CD14-positive monocyte (primary cell): Measurements from ENCODE around the gene LRRC28. TPM values are rescaled to one million over a fixed set of nuclear protein-coding genes. Genes with fewer than 3 reads are reported as not detected.

Experiments used
- DNase-seq, 3 donors: peaks; one replicate each; pipeline ENCODE4 v3.0.0-alpha.2; 2011 to 2022
- H2AFZ ChIP-seq: 2 replicates; pipeline ENCODE4 v1.6.0; 2012; ENCODE audit warnings: mild to moderate bottlenecking, low read depth, low read length, inconsistent platforms; ENCODE audit not compliant: insufficient read depth, poor library complexity, severe bottlenecking
- H3K27ac ChIP-seq, 2 donors: 1 replicate in 1 of 2; 2 replicates in 1 of 2; pipeline ENCODE4 v1.5.1; 2012 to 2013; ENCODE audit warnings: low read length in 2 of 2, control low read depth in 1 of 2, inconsistent platforms in 1 of 2, low read depth in 1 of 2, mild to moderate bottlenecking in 1 of 2
- H3K27me3 ChIP-seq, 2 donors: one replicate each; pipeline versions ENCODE4 v1.6.0 to v1.6.1; 2011 to 2013; ENCODE audit warnings: low read length in 2 of 2; ENCODE audit not compliant: control insufficient read depth in 2 of 2, insufficient read depth in 2 of 2
- H3K36me3 ChIP-seq, 2 donors: replicated peaks in 1 of 2; 1 replicate in 1 of 2; 2 replicates in 1 of 2; pipeline versions ENCODE4 v1.5.1 to v1.6.1; 2012 to 2013; ENCODE audit warnings: low read length in 2 of 2, control low read depth in 1 of 2, inconsistent platforms in 1 of 2, mild to moderate bottlenecking in 1 of 2; ENCODE audit not compliant: insufficient read depth in 2 of 2, control insufficient read depth in 1 of 2
- H3K4me1 ChIP-seq, 2 donors: 1 replicate in 1 of 2; 2 replicates in 1 of 2; pipeline versions ENCODE4 v1.5.1 to v1.6.1; 2012 to 2013; ENCODE audit warnings: low read length in 2 of 2, control low read depth in 1 of 2, inconsistent platforms in 1 of 2, mild to moderate bottlenecking in 1 of 2, moderate library complexity in 1 of 2; ENCODE audit not compliant: insufficient read depth in 2 of 2, control insufficient read depth in 1 of 2
- H3K4me2 ChIP-seq: replicated peaks from 2 replicates; pipeline ENCODE3; 2012; ENCODE audit warnings: low read length, moderate library complexity, mild to moderate bottlenecking; ENCODE audit not compliant: poor library complexity, severe bottlenecking; ENCODE audit errors: extremely low read depth
- H3K4me3 ChIP-seq, 3 experiments: fragments of 200-600 bp in 1 of 3; sonication (generic) in 1 of 3; replicated peaks in 1 of 3; 1 replicate in 2 of 3; 2 replicates in 1 of 3; pipeline ENCODE4 v1.5.1; 2011 to 2013; ENCODE audit warnings: low read length in 3 of 3, mild to moderate bottlenecking in 3 of 3, control low read depth in 2 of 3, low read depth in 2 of 3, inconsistent platforms in 1 of 3, moderate library complexity in 1 of 3
- H3K79me2 ChIP-seq: 2 replicates; pipeline ENCODE4 v1.6.0; 2012; ENCODE audit warnings: mild to moderate bottlenecking, control low read depth, inconsistent platforms, low read length, moderate library complexity; ENCODE audit not compliant: insufficient read depth
- H3K9ac ChIP-seq: 2 replicates; pipeline ENCODE4 v1.6.0; 2017; ENCODE audit warnings: low read length, mild to moderate bottlenecking; ENCODE audit not compliant: insufficient read depth, poor library complexity, severe bottlenecking
- H3K9me3 ChIP-seq, 2 donors: replicated peaks in 1 of 2; 1 replicate in 1 of 2; 2 replicates in 1 of 2; pipeline versions ENCODE4 v1.5.1 to v1.6.1; 2012 to 2013; ENCODE audit warnings: low read length in 2 of 2, control low read depth in 1 of 2; ENCODE audit not compliant: control insufficient read depth in 1 of 2, insufficient read depth in 1 of 2
- H4K20me1 ChIP-seq: 2 replicates; pipeline ENCODE4 v1.6.0; 2012; ENCODE audit warnings: mild to moderate bottlenecking, low read length, control low read depth, moderate library complexity; ENCODE audit not compliant: insufficient read depth
- H3K27ac Mint-ChIP-seq, 7 donors: one replicate each; pipeline ENCODE4 v1.8.0; 2020; ENCODE audit warnings: mild to moderate bottlenecking in 7 of 7, mixed read lengths in 7 of 7, moderate library complexity in 6 of 7, inconsistent platforms in 2 of 7
- H3K27me3 Mint-ChIP-seq, 3 donors: one replicate each; pipeline ENCODE4 v1.8.0; 2021 to 2022; ENCODE audit warnings: low read depth in 3 of 3, mild to moderate bottlenecking in 3 of 3, mixed read lengths in 3 of 3, moderate library complexity in 3 of 3, inconsistent platforms in 1 of 3
- H3K36me3 Mint-ChIP-seq, 2 donors: one replicate each; pipeline ENCODE4 v1.8.0; 2020; ENCODE audit warnings: mixed read lengths in 2 of 2, inconsistent platforms in 1 of 2, mild to moderate bottlenecking in 1 of 2
- H3K4me1 Mint-ChIP-seq: one replicate; pipeline ENCODE4 v1.8.0; 2020; ENCODE audit warnings: mild to moderate bottlenecking, mixed read lengths
- H3K4me3 Mint-ChIP-seq, 2 donors: one replicate each; pipeline ENCODE4 v1.8.0; 2020; ENCODE audit warnings: mild to moderate bottlenecking in 2 of 2, mixed read lengths in 2 of 2, moderate library complexity in 1 of 2
- H3K9me3 Mint-ChIP-seq, 7 donors: one replicate each; pipeline ENCODE4 v1.8.0; 2020 to 2022; ENCODE audit warnings: mixed read lengths in 7 of 7, mild to moderate bottlenecking in 6 of 7, moderate library complexity in 6 of 7, inconsistent platforms in 2 of 7
- CTCF ChIP-seq: fragments of 200-600 bp; IDR thresholded peaks from one replicate; pipeline ENCODE4 v1.8.0; 2022; ENCODE audit warnings: antibody characterized with exemption, mild to moderate bottlenecking
- WGBS: methylation state at CpG from one replicate; pipeline ENCODE4 v1.1.5; 2013; ENCODE audit warnings: missing lambda C conversion rate; ENCODE audit not compliant: insufficient coverage; 5-methylcytosine and 5-hydroxymethylcytosine counted together
- intact Hi-C, 2 donors: fragments of 100-400 bp; cut with micrococcal nuclease; formaldehyde crosslinking; loops; one replicate each; pipeline versions ENCODE4 v1.15.0 to v1.15.1; 2023
- polyA plus RNA-seq, 3 donors: library from polyadenylated mRNA; depleted of rRNA in 1 of 3; unstranded in 2 of 3; stranded (reverse) in 1 of 3; fragments of 300-500 nt in 2 of 3; fragments of >200 nt in 1 of 3; fragmentation: Illumina TruSeq in 2 of 3; gene quantifications; 1 replicate in 2 of 3; 2 replicates in 1 of 3; pipeline ENCODE4 v1.2.3, GENCODE V29; 2012 to 2021

LRRC28 gene
- polyA plus RNA-seq, 3 donors: 18.6 to 25.3 (median 19.8) TPM

GRCh38 chr15:99326235-99326634 is 75.0 kb downstream of the LRRC28 start:
- Histone ChIP-seq H3K36me3 (no peaks in the 10 kb centered on the region), H3K27ac (no peak overlapping the region), H3K4me3 (no peak overlapping the region), H3K4me1 (no peaks in the 10 kb centered on the region), H3K27me3 (no peaks in the 10 kb centered on the region), H2AFZ (no peak overlapping the region), H3K9ac (no peak overlapping the region), H3K4me2 (no peak overlapping the region), H3K79me2 (no peaks in the 10 kb centered on the region), H3K9me3 (no peaks in the 10 kb centered on the region), H4K20me1 (no peaks in the 10 kb centered on the region)
- Mint-ChIP-seq H3K36me3 (no peaks in the 10 kb centered on the region), H3K27ac (no peak overlapping the region), H3K9me3 (peaks cover 0 to 6% (median 0%) of the 10 kb centered on the region in 7 donors), H3K4me3 (no peak overlapping the region), H3K4me1 (no peaks in the 10 kb centered on the region), H3K27me3 (no peaks in the 10 kb centered on the region)
- no peak for DNase-seq
- no CpG with 5 or more reads among the region's 1 CpG for WGBS
- intact Hi-C loops: no loop called here
- TF ChIP-seq CTCF: no peak

GRCh38 chr15:99328106-99329072 is 77.1 kb downstream of the LRRC28 start:
- no peaks in the 10 kb centered on the region for H3K27me3 Mint-ChIP-seq
- H3K27me3 ChIP-seq: no peaks in the 10 kb centered on the region

More at GRCh38 chr15:99328106-99329072, 77.1 kb downstream of the LRRC28 start:
- no peak overlapping the region for H3K4me3 ChIP-seq
- peak overlapping the region in 1 of 7 donors; percentile 26 for H3K27ac Mint-ChIP-seq
- H3K9me3 ChIP-seq: no peaks in the 10 kb centered on the region
- H2AFZ ChIP-seq: no peak overlapping the region
- no peak overlapping the region for H3K27ac ChIP-seq
- H3K79me2 ChIP-seq: no peaks in the 10 kb centered on the region
- H3K36me3 ChIP-seq: no peaks in the 10 kb centered on the region
- peaks cover 0 to 6% (median 0%) of the 10 kb centered on the region in 7 donors for H3K9me3 Mint-ChIP-seq
- H3K9ac ChIP-seq: no peak overlapping the region
- no peak overlapping the region for H3K4me3 Mint-ChIP-seq
- no peak for DNase-seq
- no peak for TF ChIP-seq CTCF
- H3K4me1 Mint-ChIP-seq: no peaks in the 10 kb centered on the region
- intact Hi-C loops: no loop called here
- H4K20me1 ChIP-seq: no peaks in the 10 kb centered on the region
- H3K4me2 ChIP-seq: no peak overlapping the region
- 81% methylated on average over 4 of the region's 7 CpGs for WGBS
- no peaks in the 10 kb centered on the region for H3K4me1 ChIP-seq
- H3K36me3 Mint-ChIP-seq: no peaks in the 10 kb centered on the region
